Hypothalamus (tissue), 51 donors: ENCODE results near the gene ADARB2.
A peak's percentile ranks its signal among the peaks of the same experiment; 100 is the strongest.
"Not testable (repeated sequence)": the region's sequence is repeated elsewhere in the genome, so short reads cannot be mapped to it uniquely, and the experiment has no call there.

Source experiments
- DNase-seq, 51 donors: peaks; one replicate each; lab custom pipeline; 2025; lab: John Stamatoyannopoulos, UW

ADARB2 gene

DNA sequence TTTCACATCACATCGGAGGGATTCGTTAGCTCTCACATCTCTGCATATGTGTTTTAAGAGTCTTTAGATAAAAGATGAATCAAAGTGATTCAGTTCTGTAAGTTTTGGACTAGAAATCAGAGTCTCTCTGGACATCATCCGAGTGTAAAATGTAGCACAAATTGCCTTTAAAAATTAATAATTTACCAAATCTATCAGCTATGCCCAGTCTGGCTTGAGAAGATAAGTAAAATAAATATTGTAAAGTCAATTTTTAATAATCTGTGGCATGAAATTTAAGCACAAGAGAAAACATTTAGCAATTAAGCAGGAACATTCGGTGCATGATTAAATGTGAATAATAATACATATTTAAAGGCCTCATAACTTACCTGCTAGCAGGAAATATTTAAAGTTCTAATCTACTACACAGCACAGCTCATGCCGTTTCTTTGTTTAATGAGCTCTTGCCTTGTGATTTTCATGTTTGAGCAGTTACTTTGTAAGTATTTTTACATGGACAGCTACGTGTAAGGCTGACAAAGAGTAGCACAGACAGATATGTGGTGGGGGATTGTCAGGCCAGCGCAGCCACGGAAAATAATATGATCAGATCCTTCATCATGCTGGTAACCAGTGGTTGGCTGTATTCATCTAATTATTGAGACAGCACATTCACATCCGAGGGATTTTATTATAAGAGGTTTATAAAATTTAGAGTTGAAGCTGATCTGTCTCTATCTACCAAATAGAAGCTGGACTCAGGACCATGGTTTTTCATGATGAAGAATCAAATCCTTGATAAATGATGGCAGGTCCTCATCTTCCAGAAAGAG, 317.3 kb downstream of the ADARB2 start:
- peak in 1 of 51 donors; percentile 15 for DNase-seq

DNA sequence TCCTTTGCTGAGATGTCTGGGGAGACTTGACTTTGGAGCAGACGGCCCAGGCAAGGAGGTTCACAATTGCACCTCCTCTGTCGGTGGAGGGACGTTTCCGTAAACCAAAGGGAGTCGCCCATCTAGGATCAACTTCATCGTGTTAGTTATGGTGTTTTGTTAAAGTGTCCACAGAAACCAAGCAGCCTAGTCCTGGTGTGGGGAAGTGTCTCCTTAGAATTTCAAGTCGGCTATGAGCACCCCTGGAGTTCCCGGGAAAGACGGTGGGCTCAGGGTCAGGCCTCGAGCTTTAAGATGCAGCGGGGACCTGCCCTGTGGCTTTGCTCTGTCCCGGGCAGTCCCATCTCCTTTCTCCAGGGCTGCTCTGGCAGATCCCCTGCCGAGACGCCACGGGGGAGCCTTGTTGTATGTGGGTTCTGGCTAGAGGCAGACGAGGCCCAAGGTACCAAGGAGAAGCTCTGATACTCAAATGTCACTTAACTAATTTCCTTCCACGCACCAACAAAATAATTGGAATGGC, 319.2 kb downstream of the ADARB2 start:
- DNase-seq: no peak

GRCh38 chr10:1417574-1417973, 319.8 kb downstream of the ADARB2 start:
- no peak for DNase-seq

- no peak for DNase-seq
Observed at GRCh38 chr10:1416456-1417037, 320.8 kb downstream of the ADARB2 start.

GRCh38 chr10:1414893-1415292, 322.4 kb downstream of the ADARB2 start:
- no peak for DNase-seq

- not testable (repeated sequence) for DNase-seq
Observed at GRCh38 chr10:1414346-1414745, 323.0 kb downstream of the ADARB2 start.

DNA sequence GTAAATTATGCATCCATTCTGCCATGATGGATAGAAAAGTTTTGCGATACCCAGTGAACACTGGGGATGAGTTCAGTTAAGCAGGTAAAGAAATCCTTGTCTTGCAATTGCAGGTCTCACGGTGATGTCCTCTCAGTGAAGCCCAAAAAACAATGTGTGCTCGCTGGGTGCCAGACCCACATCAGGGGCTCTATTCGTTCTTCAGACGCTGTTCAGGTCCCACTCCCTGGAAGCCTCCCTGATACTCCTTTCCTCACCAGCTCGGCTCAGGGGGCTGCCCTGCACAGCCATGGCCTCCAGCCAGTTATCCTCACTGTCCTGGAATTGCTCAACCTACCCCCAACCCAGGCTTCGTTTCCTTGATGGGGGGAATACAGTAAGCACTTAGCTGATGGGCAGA, 323.5 kb downstream of the ADARB2 start:
- no peak for DNase-seq

DNA sequence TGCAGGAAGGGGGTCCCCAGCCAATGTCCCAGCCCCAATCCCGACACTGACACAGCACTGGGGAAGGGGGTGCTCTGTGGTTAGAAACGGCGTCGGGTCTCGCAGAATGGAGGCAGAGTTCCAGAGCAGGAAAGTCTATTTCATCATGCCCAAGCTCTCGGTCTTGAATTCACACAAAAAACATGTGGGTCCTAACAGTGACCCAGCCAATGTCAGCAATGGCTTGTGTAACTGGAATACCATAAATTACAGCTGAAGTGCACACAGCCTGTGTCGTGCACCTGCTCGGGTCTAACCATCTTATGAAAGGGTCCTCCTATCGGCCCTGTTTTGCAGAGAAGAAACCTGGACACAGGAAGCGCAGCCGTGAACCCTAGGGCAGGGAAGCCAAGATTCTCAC, 324.1 kb downstream of the ADARB2 start:
- DNase-seq: no peak

DNA sequence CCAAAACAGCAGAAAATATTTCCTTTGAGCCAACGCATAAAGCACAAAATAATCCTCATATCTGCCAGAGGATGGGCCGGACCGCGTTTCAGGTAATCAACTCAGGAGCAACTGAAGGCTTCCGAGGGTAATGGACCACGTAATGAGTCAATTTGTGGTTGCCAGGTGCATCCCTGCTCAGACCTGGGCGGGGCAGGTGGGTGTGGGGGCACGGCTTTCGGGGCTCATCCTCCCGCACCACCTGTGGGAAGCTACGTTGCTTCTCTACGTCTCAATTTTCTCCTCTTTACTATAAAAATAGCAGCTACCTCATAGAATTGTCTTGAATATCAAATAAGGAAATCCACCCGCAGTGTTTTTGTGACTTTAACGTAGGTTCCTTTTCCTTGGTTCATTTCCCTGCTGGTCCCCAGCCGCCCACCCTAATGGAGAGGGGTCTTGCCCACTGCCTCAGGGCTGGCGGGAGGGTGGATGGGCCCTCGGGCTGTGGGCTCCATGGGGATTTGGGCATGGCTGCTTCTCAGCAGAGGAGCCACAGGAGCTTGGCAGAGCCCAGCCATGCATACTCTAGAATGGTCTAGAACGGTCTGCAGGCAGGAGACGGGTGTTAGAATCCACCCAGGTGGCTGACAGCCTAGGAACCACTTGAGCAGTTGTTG, 324.7 kb downstream of the ADARB2 start:
- DNase-seq: no peak

GRCh38 chr10:1411956-1412355, 325.4 kb downstream of the ADARB2 start:
- DNase-seq: no peak

- no peak for DNase-seq
Observed at GRCh38 chr10:1411451-1411850, 325.9 kb downstream of the ADARB2 start.

GRCh38 chr10:1410469-1411395, 326.6 kb downstream of the ADARB2 start:
- no peak for DNase-seq

- no peak for DNase-seq
Observed at GRCh38 chr10:1410032-1410431, 327.3 kb downstream of the ADARB2 start.

- DNase-seq: no peak
Observed at GRCh38 chr10:1409392-1409791, 327.9 kb downstream of the ADARB2 start.

DNA sequence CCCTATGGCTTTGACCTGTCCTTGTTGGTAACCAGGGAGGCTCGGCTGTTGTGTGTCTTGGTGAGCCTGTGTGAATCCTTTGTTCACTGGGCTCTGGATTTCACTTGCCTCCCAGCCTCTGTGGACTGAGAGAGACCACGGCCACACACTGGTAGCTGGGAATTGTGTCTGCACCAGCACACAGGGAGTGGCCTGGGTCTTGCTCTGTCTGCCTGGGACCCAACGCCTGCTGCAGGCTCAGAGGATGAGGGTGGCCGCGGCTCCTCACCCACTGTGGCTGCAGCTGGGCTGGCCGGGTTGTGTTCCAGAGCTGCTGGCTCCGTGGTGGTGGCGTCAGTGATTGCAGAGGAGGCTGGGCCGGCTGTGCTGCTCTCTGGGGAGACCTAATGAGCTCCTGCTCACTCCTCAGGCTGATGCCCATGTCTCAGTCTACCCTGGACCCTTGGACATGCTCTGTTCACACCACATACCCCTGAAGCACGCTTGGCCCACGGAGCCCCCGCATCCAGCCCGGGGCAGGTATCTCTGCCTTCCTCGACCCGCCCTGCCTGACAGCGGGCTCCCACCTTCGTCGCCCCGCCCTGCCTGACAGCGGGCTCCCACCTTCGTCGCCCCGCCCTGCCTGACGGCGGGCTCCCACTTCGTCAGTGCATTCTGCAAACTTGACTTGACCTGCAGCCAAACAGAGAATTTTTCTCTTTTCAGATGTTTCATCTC, 328.5 kb downstream of the ADARB2 start:
- no peak for DNase-seq

- DNase-seq: no peak
Observed at GRCh38 chr10:1406967-1407945, 330.1 kb downstream of the ADARB2 start.

GRCh38 chr10:1406132-1406966, 331.0 kb downstream of the ADARB2 start:
- DNase-seq: no peak
